HG02610 (cell line): ENCODE measurements around the gene ANGPTL4.
"Not testable (repeated sequence)": the region's sequence is repeated elsewhere in the genome, so short reads cannot be mapped to it uniquely, and the experiment has no call there.

Source experiments
- ATAC-seq: cut with Tn5 transposase; IDR thresholded peaks from one replicate; pipeline ENCODE4 v1.9.1; 2021; ENCODE audit warnings: mild to moderate bottlenecking, moderate library complexity; ENCODE audit not compliant: unreplicated experiment

The ANGPTL4 gene

DNA sequence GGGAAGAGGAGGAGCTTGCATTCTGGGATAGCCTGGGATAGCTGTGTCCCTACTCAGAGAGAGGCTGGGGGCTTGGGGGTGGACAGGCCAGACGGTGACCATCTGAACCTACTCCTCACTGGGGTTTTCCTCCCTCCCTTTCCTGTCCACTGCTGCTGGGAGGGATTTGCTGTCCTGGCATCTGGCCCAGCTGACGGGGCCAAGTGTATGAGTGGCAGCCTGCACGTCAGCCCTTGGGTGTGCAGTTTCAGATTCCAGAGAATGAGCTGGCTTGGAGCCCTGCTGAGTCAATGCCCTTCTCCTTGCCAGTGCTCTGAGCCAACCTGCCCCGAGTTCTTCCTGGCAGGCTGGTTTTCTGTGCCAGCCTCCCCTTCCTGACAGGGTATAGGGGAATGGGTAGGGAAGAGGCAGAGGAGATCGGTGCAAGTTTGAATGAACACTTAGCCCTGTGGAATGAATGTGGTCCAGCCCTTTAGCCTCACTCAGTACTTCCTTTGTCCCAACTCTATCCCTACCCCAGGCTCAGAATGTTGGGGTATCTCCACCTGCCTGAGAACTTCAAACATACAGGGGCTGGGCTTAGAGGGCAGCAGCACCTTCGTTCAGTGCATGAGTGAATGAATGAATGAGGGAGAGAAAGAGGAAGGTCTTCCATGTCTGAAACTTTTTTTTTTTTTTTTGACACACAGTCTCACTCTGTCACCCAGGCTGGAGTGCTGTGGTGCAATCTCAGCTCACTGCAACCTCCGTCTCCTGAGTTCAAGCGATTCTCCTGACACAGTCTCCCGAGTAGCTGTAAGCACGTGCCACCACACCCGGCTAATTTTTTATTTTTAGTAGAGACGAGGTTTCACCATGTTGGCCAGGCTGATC is 1.8 kb upstream of the ANGPTL4 start:
- no peak for ATAC-seq

DNA sequence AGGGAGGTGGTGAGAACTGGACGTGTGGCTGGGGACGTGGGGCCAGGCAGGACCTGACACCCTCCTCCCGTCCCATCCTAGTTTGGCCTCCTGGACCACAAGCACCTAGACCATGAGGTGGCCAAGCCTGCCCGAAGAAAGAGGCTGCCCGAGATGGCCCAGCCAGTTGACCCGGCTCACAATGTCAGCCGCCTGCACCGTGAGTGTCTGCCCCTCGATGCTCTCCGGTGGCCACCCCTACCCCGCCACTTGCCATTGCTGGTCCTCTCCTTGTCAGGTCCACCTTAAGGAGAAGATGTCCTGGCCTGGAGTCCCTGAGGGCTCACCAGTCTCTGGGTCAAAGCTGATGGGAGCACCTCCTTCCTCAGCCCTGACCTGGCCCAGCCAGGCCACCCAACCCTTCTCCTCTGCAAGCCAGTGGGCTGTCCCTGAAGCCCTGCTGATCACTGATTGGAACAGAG is 2.2 kb downstream of the ANGPTL4 start:
- ATAC-seq, result no peak

DNA sequence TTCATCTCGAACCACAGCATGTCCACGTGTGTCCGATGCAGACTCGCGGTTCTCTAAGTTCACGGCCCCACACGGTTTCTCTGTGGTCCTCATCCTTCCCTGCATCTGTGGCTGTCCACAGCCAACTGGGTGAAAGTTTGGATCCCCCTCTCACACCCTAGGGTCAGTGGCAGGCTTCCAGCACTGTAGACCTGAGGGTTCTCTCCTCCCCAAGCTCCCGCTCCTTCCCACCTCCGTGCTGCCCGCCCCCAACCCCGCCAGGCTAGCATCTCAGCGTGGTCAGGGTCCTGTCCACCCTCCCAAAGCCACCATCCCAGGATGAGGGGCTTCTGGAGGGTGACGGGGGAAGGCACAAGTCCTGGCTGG is 3.0 kb downstream of the ANGPTL4 start:
- ATAC-seq, result no peak

DNA sequence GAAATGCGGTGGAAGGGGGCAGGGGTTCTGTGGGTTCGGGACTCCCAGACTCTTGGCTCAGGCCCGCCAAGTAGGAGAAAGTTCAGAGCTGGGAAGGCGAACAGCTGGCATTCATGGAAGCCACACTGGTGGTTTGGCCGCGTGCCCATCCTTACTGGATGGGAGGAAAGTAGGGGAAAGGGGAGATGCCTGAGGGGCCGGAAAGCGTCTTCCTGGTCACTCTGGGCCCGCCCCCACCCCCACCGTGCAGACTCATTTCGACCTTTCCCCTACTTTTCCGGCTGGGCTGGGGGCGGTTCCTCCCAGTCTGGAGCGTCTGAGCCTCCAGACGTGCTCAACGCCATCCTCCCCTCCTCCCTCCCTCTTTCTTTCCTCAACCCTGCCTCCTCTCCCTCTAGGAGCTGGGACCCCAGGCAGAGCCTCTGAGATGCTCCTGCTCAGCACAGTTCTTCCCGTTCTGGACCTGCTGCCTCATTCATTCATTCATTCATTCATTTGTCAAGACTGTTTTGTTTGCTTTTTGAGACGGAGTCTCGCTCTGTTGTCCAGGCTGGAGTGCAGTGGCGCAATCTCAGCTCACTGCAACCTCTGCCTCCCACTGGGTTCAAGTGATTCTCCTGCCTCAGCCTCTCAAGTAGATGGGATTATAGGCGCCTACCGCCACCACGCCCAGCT is 3.5 kb downstream of the ANGPTL4 start:
- ATAC-seq, result no peak

DNA sequence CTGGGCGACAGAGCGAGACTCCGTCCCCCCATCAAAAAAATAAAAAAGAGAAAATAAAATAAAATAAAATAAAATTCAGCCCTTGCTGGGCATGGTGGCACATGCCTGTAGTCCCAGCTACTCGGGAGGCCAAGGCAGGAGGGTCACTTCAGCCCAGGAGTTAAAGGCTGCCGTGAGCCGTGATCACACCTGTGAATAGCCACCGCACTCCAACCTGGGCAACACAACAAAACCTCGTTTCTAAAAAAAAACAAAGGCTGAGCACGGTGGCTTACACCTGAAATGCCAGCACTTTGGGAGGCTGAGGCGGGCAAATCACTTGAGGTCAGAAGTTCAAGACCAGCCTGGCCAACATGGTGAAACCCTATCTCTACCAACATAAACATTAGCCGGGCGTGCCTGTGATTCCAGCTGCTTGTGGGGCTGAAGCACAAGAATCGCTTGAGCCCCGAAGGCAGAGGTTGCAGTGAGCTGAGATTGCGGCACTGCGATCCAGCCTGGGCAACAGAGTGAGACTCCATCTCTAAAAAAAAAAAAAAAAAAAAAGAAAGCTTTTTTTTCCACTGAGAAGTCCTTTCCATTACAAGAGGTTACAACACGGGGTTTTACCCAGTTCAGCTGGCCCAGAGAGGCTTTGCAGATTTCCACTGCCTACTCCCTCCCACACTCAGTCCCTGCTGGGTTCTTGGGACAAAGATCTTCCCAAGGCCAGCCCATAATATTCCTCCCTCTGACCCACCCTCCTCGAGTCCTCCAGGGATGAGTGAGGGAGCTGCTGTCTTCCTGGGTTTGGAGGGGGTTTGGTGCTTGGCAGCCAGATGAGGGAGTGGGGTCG is 6.4 kb downstream of the ANGPTL4 start:
- ATAC-seq, result no peak

DNA sequence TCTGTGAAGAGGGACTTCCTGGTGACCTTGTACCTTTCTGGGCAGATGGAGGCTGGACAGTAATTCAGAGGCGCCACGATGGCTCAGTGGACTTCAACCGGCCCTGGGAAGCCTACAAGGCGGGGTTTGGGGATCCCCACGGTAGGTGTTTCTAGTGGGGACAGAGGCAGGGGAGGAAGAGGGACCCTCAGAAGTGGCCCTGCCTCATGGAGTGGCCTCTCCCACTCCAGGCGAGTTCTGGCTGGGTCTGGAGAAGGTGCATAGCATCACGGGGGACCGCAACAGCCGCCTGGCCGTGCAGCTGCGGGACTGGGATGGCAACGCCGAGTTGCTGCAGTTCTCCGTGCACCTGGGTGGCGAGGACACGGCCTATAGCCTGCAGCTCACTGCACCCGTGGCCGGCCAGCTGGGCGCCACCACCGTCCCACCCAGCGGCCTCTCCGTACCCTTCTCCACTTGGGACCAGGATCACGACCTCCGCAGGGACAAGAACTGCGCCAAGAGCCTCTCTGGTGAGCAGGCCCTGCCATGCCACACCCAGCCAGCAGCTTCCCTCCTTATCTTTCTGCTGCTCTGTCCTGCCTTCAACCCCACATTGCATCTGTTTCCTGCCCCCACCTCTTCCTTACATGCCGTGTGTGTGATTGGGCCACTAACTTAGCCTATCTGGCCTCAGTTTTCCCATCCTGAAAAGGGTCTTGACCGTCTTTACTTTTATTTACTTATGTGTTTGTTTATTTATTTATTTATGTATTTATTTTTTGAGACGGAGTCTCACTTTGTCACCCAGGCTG is 7.3 kb downstream of the ANGPTL4 start:
- ATAC-seq, result no peak

DNA sequence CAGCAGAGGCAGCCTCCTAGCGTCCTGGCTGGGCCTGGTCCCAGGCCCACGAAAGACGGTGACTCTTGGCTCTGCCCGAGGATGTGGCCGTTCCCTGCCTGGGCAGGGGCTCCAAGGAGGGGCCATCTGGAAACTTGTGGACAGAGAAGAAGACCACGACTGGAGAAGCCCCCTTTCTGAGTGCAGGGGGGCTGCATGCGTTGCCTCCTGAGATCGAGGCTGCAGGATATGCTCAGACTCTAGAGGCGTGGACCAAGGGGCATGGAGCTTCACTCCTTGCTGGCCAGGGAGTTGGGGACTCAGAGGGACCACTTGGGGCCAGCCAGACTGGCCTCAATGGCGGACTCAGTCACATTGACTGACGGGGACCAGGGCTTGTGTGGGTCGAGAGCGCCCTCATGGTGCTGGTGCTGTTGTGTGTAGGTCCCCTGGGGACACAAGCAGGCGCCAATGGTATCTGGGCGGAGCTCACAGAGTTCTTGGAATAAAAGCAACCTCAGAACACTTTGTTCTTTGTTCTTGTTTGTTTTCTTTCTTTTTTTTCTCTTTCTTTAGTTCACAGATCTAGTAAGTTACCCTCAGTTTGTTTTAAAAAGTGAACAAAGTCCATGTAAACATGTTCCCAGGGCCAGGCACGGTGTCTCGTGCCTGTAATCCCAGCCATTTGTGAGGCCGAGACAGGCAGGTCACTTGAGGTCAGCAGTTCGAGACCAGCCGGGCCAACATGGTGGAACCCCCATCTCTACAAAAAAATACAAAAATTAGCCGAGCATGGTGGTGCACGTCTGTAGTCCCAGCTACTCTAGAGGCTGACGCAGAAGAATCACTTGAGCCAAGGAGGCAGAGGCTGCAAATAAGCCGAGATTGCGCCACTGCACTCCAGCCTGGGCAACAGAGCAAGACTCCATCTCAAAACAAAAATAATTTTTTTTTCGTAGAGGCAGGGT is 10.2 kb downstream of the ANGPTL4 start:
- no peak for ATAC-seq

DNA sequence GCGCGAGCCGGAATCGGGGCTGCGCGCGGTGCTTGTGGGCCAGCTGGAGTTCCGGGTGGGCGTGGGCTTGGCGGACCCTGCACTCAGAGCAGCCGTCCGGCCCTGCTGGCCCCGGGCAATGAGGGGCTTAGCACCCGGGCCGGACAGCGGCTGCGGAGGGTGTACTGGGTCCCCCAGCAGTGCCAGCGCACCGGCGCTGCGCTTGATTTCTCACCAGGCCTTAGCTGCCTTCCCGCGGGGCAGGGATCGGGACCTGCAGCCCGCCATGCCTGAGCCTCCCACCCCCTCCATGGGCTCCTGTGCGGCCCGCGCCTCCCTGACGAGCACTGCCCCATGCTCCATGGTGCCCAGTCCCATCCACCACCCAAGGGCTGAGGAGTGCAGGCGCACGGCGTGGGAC is 11.8 kb downstream of the ANGPTL4 start:
- ATAC-seq, result not testable (repeated sequence)

DNA sequence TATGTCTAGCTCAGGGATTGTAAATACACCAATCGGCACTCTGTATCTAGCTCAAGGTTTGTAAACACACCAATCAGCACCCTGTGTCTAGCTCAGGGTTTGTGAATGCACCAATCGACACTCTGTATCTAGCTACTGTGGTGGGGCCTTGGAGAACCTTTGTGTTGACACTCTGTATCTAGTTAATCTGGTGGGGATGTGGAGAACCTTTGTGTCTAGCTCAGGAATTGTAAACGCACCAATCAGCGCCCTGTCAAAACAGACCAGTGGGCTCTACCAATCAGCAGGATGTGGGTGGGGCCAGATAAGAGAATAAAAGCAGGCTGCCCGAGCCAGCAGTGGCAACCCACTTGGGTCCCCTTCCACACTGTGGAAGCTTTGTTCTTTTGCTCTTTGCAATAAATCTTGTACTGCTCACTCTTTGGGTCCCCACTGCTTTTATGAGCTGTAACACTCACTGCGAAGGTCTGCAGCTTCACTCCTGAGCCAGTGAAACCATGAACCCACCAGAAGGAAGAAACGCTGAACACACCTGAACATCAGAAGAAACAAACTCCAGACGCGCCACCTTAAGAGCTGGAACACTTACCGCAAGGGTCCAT is 12.5 kb downstream of the ANGPTL4 start:
- not testable (repeated sequence) for ATAC-seq

DNA sequence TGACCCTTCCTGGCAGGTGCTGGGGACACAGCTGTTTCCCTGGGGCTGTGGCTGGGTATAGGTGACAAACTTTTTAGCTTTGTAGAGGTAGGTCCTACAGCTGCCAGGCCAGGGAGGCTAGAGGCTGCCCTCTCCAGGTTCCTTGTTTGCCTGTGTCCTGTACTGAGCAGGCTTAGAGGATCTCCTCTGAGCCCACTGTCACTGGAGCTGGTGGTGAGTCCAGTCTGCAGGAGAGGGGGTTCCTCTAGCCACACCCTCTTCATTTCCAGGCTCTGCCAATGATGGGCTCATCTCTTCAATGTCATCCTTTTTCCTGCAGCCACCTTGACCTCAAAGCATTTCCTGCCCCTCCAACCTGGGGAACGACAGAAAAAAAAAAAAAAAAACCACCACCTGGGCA is 13.6 kb downstream of the ANGPTL4 start:
- no peak for ATAC-seq

DNA sequence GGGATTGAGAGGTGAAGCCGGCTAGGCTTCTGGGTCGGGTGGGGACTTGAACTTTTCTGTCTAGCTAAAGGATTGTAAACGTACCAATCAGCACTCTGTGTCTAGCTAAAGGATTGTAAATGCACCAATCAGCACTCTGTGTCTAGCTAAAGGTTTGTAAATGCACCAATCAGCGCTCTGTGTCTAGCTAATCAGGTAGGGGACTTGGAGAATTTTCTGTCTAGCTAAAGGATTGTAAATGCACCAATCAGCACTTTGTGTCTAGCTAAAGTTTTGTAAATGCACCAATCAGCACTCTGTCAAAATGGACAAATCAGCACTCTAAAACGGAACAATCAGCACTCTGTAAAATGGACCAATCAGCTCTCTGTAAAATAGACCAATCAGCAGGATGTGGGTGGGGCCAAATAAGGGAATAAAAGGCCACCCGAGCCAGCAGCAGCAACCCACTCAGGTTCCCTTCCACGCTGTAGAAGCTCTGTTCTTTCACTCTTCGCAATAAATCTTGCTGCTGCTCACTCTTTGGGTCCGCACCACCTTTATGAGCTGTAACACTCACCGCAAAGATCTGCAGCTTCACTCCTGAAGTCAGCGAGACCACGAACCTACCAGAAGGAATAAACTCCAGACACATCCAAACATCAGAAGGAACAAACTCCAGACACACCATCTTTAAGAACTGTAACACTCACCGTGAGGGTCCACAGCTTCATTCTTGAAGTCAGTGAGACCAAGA is 15.4 kb downstream of the ANGPTL4 start:
- ATAC-seq, result not testable (repeated sequence)

DNA sequence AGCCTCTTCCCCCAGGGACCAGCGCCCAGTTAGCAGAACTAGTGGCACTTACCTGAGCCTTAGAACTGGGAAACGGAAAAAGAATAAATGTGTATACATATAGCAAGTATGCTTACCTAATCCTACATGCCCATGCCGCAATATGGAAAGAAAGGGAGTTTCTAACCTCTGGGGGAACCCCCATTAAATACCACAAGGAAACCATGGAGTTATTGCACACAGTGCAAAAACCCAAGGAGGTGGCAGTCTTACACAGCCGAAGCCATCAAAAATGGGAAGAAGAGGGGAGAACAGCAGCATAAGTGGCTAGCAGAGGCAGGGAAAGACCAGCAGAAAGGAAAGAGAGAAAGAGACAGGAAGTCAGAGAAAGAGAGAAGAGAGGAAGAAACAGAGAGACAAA is 20.6 kb downstream of the ANGPTL4 start:
- not testable (repeated sequence) for ATAC-seq

DNA sequence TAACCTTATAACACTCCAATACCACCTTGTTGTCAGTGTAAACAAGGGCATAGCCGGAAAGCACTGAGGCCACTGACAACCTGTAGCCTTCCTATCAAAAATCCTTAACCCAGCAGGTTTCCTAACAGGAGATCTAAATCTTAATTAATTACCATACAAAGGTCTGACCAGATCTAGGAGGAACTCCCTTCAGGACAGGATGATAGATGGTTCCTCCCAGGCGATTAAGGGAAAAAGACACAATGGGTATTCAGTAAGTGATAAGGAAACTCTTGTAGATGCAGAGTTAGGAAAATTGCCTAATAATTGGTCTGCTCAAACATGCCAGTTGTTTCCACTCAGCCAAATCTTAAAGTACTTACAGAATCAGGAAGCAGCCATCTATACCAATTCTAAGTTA is 21.1 kb downstream of the ANGPTL4 start:
- ATAC-seq, result not testable (repeated sequence)

DNA sequence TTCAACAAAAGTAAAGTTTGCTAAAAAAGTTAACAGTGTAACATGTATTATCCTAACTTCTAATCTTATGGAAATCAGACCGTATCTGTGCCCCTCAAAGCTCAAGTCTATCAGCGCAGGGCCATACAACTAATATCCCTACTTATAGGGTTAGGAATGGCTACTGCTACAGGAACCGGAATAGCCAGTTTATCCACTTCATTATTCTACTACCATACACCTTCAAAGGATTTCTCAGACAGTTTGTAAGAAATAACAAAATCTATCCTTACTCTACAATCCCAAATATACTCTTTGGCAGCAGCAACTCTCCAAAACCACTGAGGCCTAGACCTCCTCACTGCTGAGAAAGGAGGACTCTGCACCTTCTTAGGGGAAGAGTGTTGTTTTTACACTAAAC is 21.6 kb downstream of the ANGPTL4 start:
- ATAC-seq, result not testable (repeated sequence)

DNA sequence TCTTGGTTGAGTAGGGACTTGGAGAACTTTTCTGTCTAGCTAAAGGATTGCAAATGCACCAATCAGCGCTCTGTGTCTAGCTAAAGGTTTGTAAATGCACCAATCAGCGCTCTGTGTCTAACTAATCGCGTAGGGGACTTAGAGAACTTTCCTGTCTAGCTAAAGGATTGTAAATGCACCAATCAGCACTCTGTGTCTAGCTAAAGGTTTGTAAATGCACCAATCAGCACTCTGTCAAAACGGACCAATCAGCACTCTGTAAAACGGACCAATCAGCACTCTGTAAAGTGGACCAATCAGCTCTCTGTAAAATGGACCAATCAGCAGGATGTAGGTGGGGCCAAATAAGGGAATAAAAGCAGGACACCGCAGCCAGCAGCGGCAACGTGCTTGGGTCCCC is 22.5 kb downstream of the ANGPTL4 start:
- not testable (repeated sequence) for ATAC-seq

DNA sequence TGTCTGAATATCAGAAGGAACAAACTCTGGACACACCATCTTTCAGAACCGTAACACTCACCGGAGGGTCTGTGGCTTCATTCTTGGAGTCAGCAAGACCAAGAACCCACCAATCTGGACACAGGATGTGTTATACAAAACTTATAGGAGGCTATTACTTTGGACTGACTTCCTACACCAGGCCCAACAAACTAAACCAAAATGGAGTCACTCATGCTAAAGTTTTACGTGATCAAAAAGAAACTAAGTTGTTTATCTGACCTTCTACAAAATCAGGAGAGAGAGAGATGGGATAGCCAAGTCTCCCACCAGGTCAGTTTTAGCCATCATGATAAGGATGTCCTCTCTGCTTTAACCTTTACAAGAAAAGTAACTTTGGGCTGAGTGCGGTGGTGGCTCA is 23.0 kb downstream of the ANGPTL4 start:
- ATAC-seq, result no peak

DNA sequence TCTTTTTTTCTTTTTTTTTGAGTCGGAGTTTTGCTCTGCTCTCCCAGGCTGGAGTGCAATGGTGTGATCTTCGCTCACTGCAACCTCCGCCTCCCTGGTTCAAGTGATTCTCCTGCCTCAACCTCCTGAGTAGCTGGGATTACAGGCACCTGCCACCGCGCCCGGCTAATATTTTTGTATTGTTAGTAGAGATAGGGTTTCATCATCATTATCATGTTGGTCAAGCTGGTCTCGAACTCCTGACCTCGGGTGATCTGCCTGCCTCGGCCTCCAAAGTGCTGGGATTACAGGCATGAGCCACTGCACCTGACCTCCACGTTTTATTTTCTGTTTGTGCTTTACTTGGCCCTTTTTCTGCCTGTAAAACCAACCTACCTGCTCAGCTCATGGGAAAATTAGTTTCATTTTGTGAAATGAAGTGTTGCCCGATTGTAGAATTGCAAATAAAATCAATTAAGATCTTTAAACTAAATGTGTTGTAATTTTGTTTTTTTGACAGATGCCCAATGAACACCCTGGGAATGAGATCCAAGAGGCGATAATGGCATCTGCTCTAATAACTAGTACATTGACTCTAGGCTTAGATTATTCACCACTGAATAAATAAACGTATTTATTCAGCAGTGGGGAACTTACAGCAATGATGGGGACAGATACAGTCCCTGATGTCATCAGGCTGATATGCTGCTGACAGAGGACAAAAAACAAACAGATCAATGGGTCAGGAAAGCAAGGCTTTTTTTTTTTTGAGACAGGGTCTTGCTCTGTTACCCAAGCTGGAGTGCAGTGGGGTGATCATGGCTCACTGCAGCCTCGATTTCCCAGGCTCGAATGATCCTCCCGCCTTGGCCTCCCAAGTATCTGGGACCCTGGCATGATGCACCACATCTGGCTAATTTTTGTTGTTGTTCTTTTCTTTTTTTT is 24.0 kb downstream of the ANGPTL4 start:
- no peak for ATAC-seq
